Measurements from ENCODE around the gene TNIP1. TPM values are rescaled to one million over a fixed set of nuclear protein-coding genes. Genes with fewer than 3 reads are reported as not detected.

Gene TNIP1
- total RNA-seq, 2 experiments from 2014 or later, result 388 to 401 TPM

- no peaks in the 10 kb centered on the region for H3K9me3 Mint-ChIP-seq
- no peak overlapping the region for H3K4me3 Mint-ChIP-seq
- no peaks in the 10 kb centered on the region for H3K27me3 Mint-ChIP-seq
- intact Hi-C loops (cut with micrococcal nuclease), result no loop called here
- ChIA-PET CTCF (interaction anchor here (2.1 to 3.9 kb wide), 3 partner anchors 10 to 54 kb away, joined by 6 to 31 read pairs (median 8); no protein-coding TSS in a partner anchor), POLR2A (no interaction called here)
- no peak for DNase-seq
- H3K36me3 Mint-ChIP-seq, result peaks cover 64% of the 10 kb centered on the region
- H3K4me1 Mint-ChIP-seq (ENCODE audit: low read depth), result peaks cover under 1% of the 10 kb centered on the region
- no peak overlapping the region for H3K27ac Mint-ChIP-seq
Observed at GRCh38 chr5:151105561-151105960, 24.7 kb upstream of the TNIP1 start.

DNA sequence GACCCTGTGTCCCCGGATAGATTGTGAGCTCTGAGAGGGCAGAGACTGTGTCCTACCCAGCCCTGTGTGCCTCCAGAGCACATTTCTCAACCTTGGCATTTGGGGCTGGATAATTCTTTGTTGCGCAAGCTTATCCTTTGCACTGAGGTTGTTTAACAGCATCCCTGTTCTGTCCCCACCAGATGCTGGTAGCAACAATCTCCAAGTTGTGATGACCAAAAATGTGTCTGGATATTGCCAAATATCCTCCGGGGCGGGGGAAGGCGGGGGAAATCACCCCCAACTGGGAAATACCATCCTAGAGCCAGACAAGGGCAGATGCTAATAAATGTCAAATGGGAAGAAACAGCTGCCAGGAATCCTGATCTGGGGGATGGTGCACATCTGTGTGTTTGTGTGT is 24.0 kb upstream of the TNIP1 start:
- CTCF ChIA-PET, result interaction anchor here (0.9 to 3.9 kb wide), 4 partner anchors 11 to 53 kb away, joined by 3 to 31 read pairs (median 7); no protein-coding TSS in a partner anchor
- intact Hi-C loops (cut with micrococcal nuclease), result no loop called here
- H3K36me3 Mint-ChIP-seq, result peaks cover 63% of the 10 kb centered on the region
- H3K9me3 Mint-ChIP-seq, result no peaks in the 10 kb centered on the region
- POLR2A ChIA-PET, result no interaction called here
- DNase-seq, result no peak
- no peaks in the 10 kb centered on the region for H3K27me3 Mint-ChIP-seq
- H3K4me1 Mint-ChIP-seq (ENCODE audit: low read depth), result peaks cover 6% of the 10 kb centered on the region
- no peak overlapping the region for H3K27ac Mint-ChIP-seq
- no peak overlapping the region for H3K4me3 Mint-ChIP-seq

GRCh38 chr5:151101746-151102145 is 20.9 kb upstream of the TNIP1 start:
- CTCF ChIA-PET, result interaction anchor here (0.9 to 1.7 kb wide), 3 partner anchors 14 to 54 kb away, joined by 3 to 10 read pairs (median 4); no protein-coding TSS in a partner anchor
- peaks cover 47% of the 10 kb centered on the region for H3K36me3 Mint-ChIP-seq
- no peak for DNase-seq
- peaks cover 35% of the 10 kb centered on the region for H3K4me1 Mint-ChIP-seq (ENCODE audit: low read depth)
- H3K27me3 Mint-ChIP-seq, result no peaks in the 10 kb centered on the region
- H3K4me3 Mint-ChIP-seq, result no peak overlapping the region
- POLR2A ChIA-PET, result no interaction called here
- peak overlapping the region; percentile 25 for H3K27ac Mint-ChIP-seq
- intact Hi-C loops (cut with micrococcal nuclease), result no loop called here
- H3K9me3 Mint-ChIP-seq, result no peaks in the 10 kb centered on the region

DNA sequence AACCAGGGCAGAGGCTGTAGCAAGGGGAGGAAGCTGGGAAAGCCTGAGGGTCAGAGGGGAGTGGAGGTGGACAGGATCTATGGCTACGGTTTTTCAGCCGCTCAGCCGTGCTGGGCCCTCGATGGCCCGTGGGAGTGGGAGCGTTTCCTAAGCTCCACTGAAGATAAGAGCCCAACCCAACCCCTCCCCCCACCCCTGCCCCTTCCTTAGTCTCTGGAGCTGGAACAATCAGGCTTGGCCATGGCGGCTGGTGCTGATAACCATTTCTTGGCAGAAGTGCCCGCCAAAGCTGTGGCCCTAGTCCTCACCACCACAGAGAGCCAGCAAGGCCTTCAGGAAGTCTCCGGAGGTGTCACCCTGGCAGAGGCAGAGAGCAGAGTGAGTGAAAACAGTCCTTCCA is 20.3 kb upstream of the TNIP1 start:
- intact Hi-C loops (cut with micrococcal nuclease), result no loop called here
- H3K27ac Mint-ChIP-seq, result no peak overlapping the region
- no peak overlapping the region for H3K4me3 Mint-ChIP-seq
- DNase-seq, result no peak
- POLR2A ChIA-PET, result no interaction called here
- peaks cover 41% of the 10 kb centered on the region for H3K4me1 Mint-ChIP-seq (ENCODE audit: low read depth)
- H3K9me3 Mint-ChIP-seq, result no peaks in the 10 kb centered on the region
- H3K36me3 Mint-ChIP-seq, result peaks cover 42% of the 10 kb centered on the region
- H3K27me3 Mint-ChIP-seq, result no peaks in the 10 kb centered on the region
- CTCF ChIA-PET, result interaction anchor here (3.5 kb wide), 1 partner anchor 25 kb away, joined by 12 read pairs; no protein-coding TSS in a partner anchor

DNA sequence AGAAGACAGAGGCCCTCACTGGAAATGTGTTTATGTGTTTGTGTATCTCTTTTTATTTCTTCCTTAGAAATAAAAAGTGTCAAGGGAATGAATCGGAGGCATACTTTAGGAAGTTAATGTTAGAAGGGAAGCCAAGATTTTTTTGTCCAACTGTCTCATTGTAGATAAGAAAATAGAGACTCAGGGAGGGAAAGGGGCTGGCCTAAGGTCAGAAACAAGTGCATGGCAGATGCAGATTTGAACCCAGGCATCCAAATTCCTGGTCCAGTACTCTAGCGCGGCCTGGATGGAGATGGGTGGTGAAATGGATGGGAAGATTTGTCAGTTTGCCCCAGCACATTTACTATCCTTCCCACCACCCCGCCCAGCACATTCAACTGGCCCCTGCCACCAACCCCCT is 19.8 kb upstream of the TNIP1 start:
- ChIA-PET CTCF (interaction anchor here (3.5 kb wide), 1 partner anchor 25 kb away, joined by 12 read pairs; no protein-coding TSS in a partner anchor), POLR2A (no interaction called here)
- Mint-ChIP-seq H3K4me3 (no peak overlapping the region), H3K4me1 (ENCODE audit: low read depth) (peaks cover 46% of the 10 kb centered on the region), H3K36me3 (peaks cover 41% of the 10 kb centered on the region), H3K27me3 (no peaks in the 10 kb centered on the region), H3K9me3 (no peaks in the 10 kb centered on the region), H3K27ac (no peak overlapping the region)
- intact Hi-C loops (cut with micrococcal nuclease), result no loop called here
- DNase-seq, result no peak

DNA sequence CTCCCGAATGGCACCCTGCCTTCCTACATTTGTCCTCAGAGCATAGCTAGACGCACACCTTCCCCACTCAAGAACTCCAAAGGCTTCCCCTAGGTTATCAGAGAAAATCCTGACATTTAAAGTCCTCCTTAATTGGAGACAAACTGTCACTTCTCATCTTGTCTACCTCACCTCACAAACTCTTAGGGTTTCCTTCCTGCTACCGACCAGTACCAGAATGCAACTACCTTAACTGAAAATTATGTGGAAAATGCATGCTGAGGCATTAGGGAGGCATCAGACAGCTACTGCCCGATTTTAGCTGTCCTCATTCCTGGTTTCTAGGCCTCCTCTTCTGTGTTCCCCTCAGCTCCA is 17.9 kb upstream of the TNIP1 start:
- DNase-seq, result no peak
- peak overlapping the region; percentile 10 for H3K4me3 Mint-ChIP-seq
- H3K9me3 Mint-ChIP-seq, result no peaks in the 10 kb centered on the region
- intact Hi-C loops (cut with micrococcal nuclease), result loop anchor here (1.0 kb wide), 2 partner anchors 17 to 38 kb away; partner anchors contain the start of gene TNIP1
- peaks cover 65% of the 10 kb centered on the region for H3K4me1 Mint-ChIP-seq (ENCODE audit: low read depth)
- POLR2A ChIA-PET, result interaction anchor here (0.9 to 1.5 kb wide), 9 partner anchors 9 to 46 kb away, joined by 3 to 8 read pairs (median 4); no protein-coding TSS in a partner anchor
- CTCF ChIA-PET, result interaction anchor here (0.7 to 5.4 kb wide), 8 partner anchors 11 to 140 kb away, joined by 3 to 53 read pairs (median 5); no protein-coding TSS in a partner anchor
- no peaks in the 10 kb centered on the region for H3K27me3 Mint-ChIP-seq
- H3K27ac Mint-ChIP-seq, result peak overlapping the region; percentile 64
- H3K36me3 Mint-ChIP-seq, result peaks cover 34% of the 10 kb centered on the region

DNA sequence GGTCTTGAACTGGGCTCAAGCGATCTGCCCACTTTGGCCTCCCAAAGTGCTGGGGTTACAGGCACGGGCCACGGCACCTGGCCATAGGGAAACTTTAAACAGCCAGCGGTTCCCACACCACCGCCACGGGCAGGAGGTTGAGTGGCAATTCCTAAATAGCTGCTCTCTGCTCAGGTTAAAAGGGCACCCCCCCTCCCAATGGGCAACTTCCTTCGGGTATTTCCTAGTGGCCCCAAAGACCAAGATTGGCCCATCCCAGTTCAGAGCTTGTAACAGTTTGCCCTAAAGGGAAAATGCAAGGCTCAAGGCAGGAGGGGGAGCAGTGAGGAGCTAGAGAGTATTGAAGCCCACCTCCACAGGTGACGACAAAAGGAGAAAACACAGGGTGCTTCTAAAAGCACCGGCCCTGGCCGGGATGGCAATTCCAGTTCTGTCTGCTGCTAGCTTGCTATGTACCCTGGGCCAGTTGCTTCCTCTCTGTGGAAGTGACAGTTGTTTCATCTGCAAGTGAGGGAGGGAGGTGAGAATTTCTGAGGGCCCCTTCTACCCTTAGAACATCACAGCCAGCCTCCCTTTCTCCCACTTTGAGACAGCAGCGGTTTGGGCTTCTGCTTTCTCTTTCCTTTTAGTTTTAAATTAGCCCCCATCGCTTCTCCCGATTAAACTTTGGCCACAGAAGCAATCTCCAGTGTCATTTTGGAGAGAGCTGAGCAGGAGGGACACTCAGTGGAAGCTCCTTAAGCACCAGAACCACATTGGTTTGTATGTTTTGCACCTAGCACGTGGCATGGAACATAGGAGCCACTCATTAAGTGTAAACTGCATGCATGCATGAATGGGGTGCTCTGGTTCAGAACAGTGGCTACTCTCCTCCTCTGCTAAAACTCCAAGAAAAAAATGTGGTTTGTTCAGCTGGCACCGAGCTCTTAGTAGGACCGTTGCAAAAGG is 17.3 kb upstream of the TNIP1 start:
- Mint-ChIP-seq H3K4me3 (peak overlapping the region; percentile 10), H3K4me1 (ENCODE audit: low read depth) (peaks cover 72% of the 10 kb centered on the region), H3K27ac (peak overlapping the region; percentile 64), H3K36me3 (peaks cover 30% of the 10 kb centered on the region), H3K9me3 (no peaks in the 10 kb centered on the region), H3K27me3 (no peaks in the 10 kb centered on the region)
- DNase-seq, result peak; percentile 68
- intact Hi-C loops (cut with micrococcal nuclease), result loop anchor here (1.0 kb wide), 2 partner anchors 17 to 38 kb away; partner anchors contain the start of gene TNIP1
- ChIA-PET POLR2A (interaction anchor here (0.9 to 1.5 kb wide), 10 partner anchors 8 to 46 kb away, joined by 3 to 8 read pairs (median 4); no protein-coding TSS in a partner anchor), CTCF (interaction anchor here (0.8 to 5.4 kb wide), 9 partner anchors 11 to 140 kb away, joined by 3 to 53 read pairs (median 4); no protein-coding TSS in a partner anchor)

GRCh38 chr5:151097061-151097460 is 16.2 kb upstream of the TNIP1 start:
- peaks cover 78% of the 10 kb centered on the region for H3K4me1 Mint-ChIP-seq (ENCODE audit: low read depth)
- H3K9me3 Mint-ChIP-seq, result no peaks in the 10 kb centered on the region
- peaks cover 27% of the 10 kb centered on the region for H3K36me3 Mint-ChIP-seq
- H3K27ac Mint-ChIP-seq, result peak overlapping the region; percentile 29
- ChIA-PET CTCF (interaction anchor here (1.0 to 5.4 kb wide), 3 partner anchors 18 to 46 kb away, joined by 3 to 53 read pairs (median 13); no protein-coding TSS in a partner anchor), POLR2A (interaction anchor here (0.6 to 3.2 kb wide), 3 partner anchors 10 to 359 kb away, joined by 3 to 12 read pairs (median 6); no protein-coding TSS in a partner anchor)
- no peak for DNase-seq
- H3K27me3 Mint-ChIP-seq, result no peaks in the 10 kb centered on the region
- intact Hi-C loops (cut with micrococcal nuclease), result no loop called here
- no peak overlapping the region for H3K4me3 Mint-ChIP-seq

DNA sequence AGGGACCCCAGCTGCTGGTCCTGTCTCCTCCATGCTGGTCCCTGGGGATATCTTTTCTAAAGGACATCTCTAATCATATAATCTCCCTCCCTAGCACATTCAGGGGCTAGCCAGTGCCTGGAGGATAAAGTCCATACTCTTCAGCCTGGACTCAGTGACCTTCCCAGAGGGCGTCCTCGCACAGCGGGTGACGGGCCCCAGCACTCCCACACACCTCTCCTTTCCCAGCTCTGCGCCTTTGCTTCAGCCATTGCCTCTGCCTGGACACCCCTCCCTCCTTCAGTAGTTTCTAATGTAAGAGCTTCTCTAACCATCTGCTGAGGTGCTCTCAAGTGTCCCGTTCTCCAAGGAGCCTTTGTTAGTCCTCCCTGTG is 15.2 kb upstream of the TNIP1 start:
- Mint-ChIP-seq H3K27ac (peak overlapping the region; percentile 43), H3K36me3 (peaks cover 21% of the 10 kb centered on the region), H3K4me3 (no peak overlapping the region), H3K9me3 (no peaks in the 10 kb centered on the region), H3K4me1 (ENCODE audit: low read depth) (peaks cover 80% of the 10 kb centered on the region), H3K27me3 (no peaks in the 10 kb centered on the region)
- POLR2A ChIA-PET, result interaction anchor here (0.8 to 3.2 kb wide), 2 partner anchors 9 to 11 kb away, joined by 3 to 12 read pairs; no protein-coding TSS in a partner anchor
- intact Hi-C loops (cut with micrococcal nuclease), result no loop called here
- DNase-seq, result no peak
- CTCF ChIA-PET, result interaction anchor here (0.8 to 5.4 kb wide), 4 partner anchors 19 to 69 kb away, joined by 3 to 53 read pairs (median 5); no protein-coding TSS in a partner anchor

- POLR2A ChIA-PET, result interaction anchor here (0.8 to 3.2 kb wide), 6 partner anchors 9 to 27 kb away, joined by 3 to 12 read pairs (median 4); no protein-coding TSS in a partner anchor
- Mint-ChIP-seq H3K27ac (peak overlapping the region; percentile 43), H3K27me3 (no peaks in the 10 kb centered on the region), H3K4me1 (ENCODE audit: low read depth) (peaks cover 79% of the 10 kb centered on the region), H3K9me3 (no peaks in the 10 kb centered on the region), H3K36me3 (peaks cover 17% of the 10 kb centered on the region), H3K4me3 (no peak overlapping the region)
- CTCF ChIA-PET, result interaction anchor here (0.8 to 5.4 kb wide), 3 partner anchors 20 to 70 kb away, joined by 3 to 53 read pairs (median 7); no protein-coding TSS in a partner anchor
- intact Hi-C loops (cut with micrococcal nuclease), result no loop called here
- DNase-seq, result no peak
Observed at GRCh38 chr5:151095341-151096000, 14.6 kb upstream of the TNIP1 start.

- peak overlapping the region; percentile 92 for H3K27ac Mint-ChIP-seq
- peaks cover 74% of the 10 kb centered on the region for H3K4me1 Mint-ChIP-seq (ENCODE audit: low read depth)
- DNase-seq, result no peak
- peak overlapping the region; percentile 13 for H3K4me3 Mint-ChIP-seq
- POLR2A ChIA-PET, result interaction anchor here (0.8 to 3.2 kb wide), 6 partner anchors 8 to 27 kb away, joined by 3 to 12 read pairs (median 6); no protein-coding TSS in a partner anchor
- no peaks in the 10 kb centered on the region for H3K9me3 Mint-ChIP-seq
- CTCF ChIA-PET, result interaction anchor here (1.8 to 5.4 kb wide), 3 partner anchors 11 to 44 kb away, joined by 4 to 53 read pairs (median 7); no protein-coding TSS in a partner anchor
- intact Hi-C loops (cut with micrococcal nuclease), result loop anchor here (1.0 kb wide), 4 partner anchors 12 to 57 kb away; no protein-coding TSS in a partner anchor
- no peaks in the 10 kb centered on the region for H3K27me3 Mint-ChIP-seq
- peaks cover 11% of the 10 kb centered on the region for H3K36me3 Mint-ChIP-seq
Observed at GRCh38 chr5:151094852-151095245, 14.0 kb upstream of the TNIP1 start.

Data from activated CD4-positive, alpha-beta memory T cell treated with anti-CD3 and anti-CD28 coated beads for 36 hours (primary cell).